T-helper 1 cell (primary cell): Measurements from ENCODE around the gene PITPNC1.
"Not testable (repeated sequence)": the region's sequence is repeated elsewhere in the genome, so short reads cannot be mapped to it uniquely, and the experiment has no call there.

Experiments used
- DNase-seq, 5 donors: peaks; one replicate each; pipeline ENCODE4 v3.0.0-alpha.2; 2012 to 2020

The PITPNC1 gene

GRCh38 chr17:67467500-67468455 lies 90.7 kb downstream of the PITPNC1 start:
- no peak for DNase-seq

DNA sequence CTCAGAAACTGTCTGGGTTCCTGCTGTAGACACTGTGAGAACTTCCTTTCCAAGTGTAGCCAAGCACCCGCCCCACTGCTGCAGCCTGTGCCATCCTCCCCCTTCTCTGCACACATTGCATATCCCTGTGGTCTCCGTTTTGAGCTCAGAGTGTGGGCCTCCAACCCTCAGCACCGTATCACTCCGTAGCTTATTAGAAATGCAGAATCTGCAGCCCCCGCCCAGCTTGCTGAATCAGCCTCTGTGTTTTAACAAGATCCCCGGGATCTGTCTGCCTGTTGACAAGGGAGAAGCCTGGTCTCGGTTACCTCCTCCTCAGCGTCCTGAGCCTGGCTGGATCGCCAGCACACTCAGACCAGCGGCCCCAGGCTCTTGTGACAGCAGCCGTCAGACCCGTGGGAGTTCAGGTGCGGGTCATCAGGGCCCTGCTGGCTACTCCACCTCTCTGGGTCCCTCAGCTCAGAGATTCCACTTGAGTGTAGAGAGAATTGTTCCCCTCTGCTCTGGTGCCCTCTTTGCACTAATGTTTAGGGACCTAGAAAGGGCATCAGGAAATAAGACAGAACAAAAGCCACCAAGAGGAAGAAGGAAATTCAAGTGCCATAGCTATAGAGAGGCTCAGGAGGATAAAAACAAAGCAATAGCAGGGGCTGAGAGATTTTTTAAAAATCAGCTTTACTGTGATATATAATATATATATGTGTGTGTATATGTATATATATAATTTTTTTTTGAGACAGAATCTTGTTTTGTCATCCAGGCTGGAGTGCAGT lies 92.3 kb downstream of the PITPNC1 start:
- no peak for DNase-seq

- DNase-seq = no peak
Measured at GRCh38 chr17:67470163-67470562, 93.1 kb downstream of the PITPNC1 start.

- no peak for DNase-seq
Measured at GRCh38 chr17:67471118-67471517, 94.0 kb downstream of the PITPNC1 start.

DNA sequence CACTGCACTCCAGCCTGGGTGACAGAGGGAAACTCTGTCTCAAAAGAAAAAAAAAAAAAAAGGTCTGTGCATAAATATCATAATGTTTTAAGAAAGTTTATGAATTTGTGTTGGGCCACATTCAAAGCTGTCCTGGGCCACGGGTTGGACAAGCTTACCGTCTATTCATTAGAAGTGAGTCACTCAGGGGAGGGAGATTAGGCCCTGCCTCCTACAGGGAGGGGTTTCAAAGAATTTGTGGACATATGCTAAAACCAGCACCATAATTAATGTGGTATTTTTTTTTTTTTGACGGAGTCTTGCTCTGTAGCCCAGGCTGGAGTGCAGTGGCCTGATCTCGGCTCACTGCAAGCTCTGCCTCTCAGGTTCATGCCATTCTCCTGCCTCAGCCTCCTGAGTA lies 95.5 kb downstream of the PITPNC1 start:
- not testable (repeated sequence) for DNase-seq

GRCh38 chr17:67474081-67474661 lies 97.1 kb downstream of the PITPNC1 start:
- no peak for DNase-seq

DNA sequence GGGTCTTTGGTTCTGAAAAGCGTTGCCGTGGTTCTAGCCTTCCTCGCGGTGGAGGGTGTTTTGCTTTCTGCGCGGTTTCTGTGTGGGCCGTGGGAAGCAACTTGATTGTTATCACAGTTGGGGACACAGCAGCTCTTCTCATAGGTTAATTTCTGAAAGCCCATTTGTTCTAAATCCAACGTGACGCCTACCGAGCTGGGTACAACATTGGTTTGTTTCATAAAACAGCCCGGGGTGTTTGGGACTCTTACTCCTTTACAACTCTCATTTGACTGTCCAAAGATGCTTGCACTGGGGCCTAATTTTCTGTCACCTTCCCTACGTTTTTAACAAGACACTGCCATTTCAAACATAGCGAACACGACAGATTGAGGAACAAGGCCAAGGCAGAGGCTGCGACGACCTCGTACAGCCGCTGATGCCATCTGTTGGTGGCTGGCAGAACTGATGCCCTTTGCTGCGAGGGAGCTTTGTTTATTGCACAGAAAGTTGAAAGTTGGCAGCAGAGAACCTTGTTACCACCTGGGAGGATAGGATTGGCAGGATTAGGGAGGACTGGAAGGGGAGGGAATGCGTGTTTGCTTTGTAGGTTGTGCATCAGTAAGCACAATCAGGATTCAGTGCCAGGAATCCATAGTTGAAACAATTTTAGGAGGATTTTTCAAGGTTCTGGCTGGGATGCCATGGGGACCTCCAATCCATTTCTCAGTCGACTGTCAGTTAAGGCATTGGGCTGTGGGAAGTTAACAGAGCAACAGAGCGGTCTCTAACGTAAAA lies 98.3 kb downstream of the PITPNC1 start:
- peak; percentile 64 to 86 (median 76) for DNase-seq

DNA sequence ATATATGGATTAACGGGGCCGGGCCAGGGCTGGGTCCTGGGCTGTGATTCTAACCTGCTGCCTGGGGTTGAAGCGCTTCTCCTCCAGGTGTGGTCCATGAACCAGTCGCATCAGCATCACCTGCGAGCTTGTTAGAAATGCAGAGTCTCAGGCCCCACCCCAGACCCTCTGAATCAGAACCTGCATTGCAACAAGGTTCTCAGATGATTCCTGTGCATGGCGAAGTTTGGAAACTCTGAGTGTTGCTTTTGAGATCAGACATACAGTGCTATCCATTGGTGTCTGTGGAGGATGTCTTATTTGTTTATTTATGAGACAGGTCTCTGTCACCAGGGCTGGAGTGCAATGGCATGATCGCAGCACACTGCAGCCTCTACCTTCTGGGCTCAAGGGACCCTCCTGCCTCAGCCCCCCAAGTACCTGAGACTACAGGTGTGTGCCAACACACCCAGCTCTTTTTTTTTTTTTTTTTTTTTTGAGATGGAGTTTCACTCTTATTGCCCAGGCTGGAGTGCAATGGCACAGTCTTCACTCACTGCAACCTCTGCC lies 99.8 kb downstream of the PITPNC1 start:
- DNase-seq = no peak

DNA sequence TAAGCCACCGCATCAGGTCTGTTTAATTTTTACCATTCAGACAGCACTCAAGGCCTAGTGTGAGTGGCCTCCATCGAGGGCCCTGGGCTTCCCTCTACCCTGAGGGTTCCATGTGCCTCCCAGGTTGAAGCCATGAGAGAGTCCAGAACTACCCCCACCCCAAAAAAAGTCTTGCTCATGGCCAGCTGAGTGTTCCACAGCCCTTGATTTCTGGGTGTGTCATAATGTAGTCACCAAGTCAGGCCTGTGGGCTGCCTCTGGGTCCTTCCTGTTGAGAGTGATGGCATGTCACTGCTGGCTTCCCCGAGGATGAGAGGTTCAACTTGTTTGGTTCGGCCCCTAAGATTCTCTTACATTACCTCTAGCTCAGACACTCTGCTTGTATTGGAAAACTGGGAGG lies 100.6 kb downstream of the PITPNC1 start:
- peak in 3 of 5 donors; percentile 17 to 73 (median 17) for DNase-seq

DNA sequence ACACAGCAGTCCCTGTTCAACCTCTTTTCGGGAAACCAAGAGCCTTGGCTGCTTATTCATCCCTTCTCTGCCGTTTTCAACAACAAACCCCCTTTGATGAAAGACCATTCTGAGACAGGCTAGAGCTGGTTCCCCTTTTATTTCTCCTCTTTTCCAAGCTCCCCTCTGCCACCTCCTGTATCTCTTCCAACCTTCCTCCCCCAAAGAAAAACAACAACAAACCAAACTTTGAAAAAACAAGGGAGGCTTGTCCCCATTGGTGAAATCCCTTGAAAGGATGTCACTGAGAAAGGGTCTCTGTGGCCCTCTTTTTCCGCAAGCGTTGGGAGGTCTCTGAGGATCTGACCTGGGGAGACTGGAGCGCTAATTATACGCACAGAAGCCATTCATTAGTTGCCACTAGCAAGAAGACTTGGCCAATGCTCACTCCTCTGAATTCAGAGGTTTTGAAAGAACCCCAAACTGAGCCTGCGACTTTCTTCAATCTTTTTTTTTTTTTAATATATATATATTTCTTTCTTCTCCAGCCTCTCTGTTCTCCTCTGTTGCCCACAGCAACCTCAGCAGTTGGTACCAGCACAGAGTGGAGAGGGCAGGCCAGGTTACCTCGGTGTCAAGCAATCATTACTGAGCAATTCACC lies 101.4 kb downstream of the PITPNC1 start:
- no peak for DNase-seq

GRCh38 chr17:67479148-67479547 lies 102.1 kb downstream of the PITPNC1 start:
- DNase-seq = no peak

GRCh38 chr17:67480959-67481358 lies 103.9 kb downstream of the PITPNC1 start:
- DNase-seq = not testable (repeated sequence)

DNA sequence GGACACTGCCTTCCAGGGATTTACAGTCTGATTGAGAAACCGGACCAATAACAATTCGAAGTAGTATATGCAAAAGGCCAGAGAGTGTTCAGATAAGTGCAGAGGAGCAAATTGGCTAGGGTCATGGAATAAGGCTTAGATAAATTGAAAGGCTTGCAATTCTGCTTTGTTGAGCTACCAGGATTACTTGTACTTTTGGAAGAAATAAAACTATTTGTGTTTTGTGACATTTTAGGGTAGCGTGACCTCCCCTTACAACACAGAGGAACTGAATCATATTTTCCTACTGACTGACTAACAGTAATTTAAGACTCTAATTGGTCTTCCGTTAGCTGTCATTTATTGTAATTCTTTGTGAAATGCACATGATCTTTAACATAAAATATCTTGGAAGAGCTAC lies 104.7 kb downstream of the PITPNC1 start:
- DNase-seq = peak in 1 of 5 donors; percentile 34

GRCh38 chr17:67482764-67483163 lies 105.7 kb downstream of the PITPNC1 start:
- DNase-seq = no peak

- no peak for DNase-seq
Measured at GRCh38 chr17:67484261-67484660, 107.2 kb downstream of the PITPNC1 start.

DNA sequence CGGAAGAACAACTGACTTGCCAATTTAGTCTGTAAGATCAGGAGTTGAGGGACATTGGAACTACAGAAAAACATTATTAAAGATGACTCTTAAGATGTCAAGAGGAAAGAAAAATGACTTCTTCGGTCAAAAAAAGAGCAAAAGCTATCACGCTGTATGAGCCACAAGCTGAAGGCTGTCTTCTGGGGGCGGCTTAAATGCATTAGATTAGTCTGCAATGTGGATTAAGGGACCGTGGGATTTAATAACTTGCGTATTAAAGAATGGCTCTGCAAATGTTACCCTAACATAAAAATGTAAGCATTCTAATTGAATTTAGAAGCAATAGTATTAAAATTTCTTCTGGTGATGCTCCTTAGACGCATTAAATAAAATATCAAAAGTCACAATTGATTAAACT lies 108.6 kb downstream of the PITPNC1 start:
- DNase-seq = no peak

GRCh38 chr17:67487506-67487905 lies 110.4 kb downstream of the PITPNC1 start:
- DNase-seq = no peak

- DNase-seq = no peak
Measured at GRCh38 chr17:67488161-67488560, 111.1 kb downstream of the PITPNC1 start.

GRCh38 chr17:67488768-67489167 lies 111.7 kb downstream of the PITPNC1 start:
- no peak for DNase-seq

DNA sequence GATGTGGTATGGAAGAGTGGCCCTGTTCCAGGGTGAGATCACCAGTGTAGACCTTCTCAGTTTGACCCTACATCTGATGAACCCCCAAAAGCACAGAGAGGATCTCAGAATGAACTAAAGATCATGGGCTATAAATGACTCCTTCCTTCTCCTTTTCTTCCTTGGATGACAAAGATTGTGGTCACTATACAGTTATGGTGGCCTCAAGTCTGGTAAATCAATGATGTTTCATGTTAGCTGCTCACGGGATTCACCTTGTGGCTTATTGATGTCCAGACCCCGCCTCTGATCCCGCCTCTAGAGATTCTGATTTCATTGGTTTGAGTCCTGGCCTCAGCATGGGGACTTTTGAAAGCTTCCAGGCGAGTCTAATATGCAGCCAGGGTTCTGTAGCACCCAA lies 112.2 kb downstream of the PITPNC1 start:
- DNase-seq = no peak

GRCh38 chr17:67490471-67490870 lies 113.4 kb downstream of the PITPNC1 start:
- no peak for DNase-seq
